Mononuclear cell (primary cell): ENCODE measurements around the gene PLIN1. TPM values are rescaled to one million over a fixed set of nuclear protein-coding genes. Genes with fewer than 3 reads are reported as not detected.

Source experiments
- H3K27me3 ChIP-seq: 2 replicates; pipeline ENCODE4 v1.6.0; 2011; ENCODE audit warnings: low read length, control low read depth; ENCODE audit not compliant: insufficient read depth
- H3K4me1 ChIP-seq: 2 replicates; pipeline ENCODE4 v1.5.1; 2011; ENCODE audit warnings: mild to moderate bottlenecking, low read length, control low read depth; ENCODE audit not compliant: insufficient read depth
- H3K4me3 ChIP-seq: 2 replicates; pipeline ENCODE4 v1.5.1; 2011; ENCODE audit warnings: mild to moderate bottlenecking, low read length, moderate library complexity
- H3K9me3 ChIP-seq: 2 replicates; pipeline ENCODE4 v1.5.1; 2011; ENCODE audit warnings: low read depth, mild to moderate bottlenecking, control low read depth, low read length
- total RNA-seq: library from RNA; depleted of rRNA; stranded (reverse); fragments of >200 nt; gene quantifications from one replicate; pipeline ENCODE4 v1.2.3, GENCODE V29; 2012

PLIN1 gene
- total RNA-seq, 1 donor, result under 0.01 TPM

DNA sequence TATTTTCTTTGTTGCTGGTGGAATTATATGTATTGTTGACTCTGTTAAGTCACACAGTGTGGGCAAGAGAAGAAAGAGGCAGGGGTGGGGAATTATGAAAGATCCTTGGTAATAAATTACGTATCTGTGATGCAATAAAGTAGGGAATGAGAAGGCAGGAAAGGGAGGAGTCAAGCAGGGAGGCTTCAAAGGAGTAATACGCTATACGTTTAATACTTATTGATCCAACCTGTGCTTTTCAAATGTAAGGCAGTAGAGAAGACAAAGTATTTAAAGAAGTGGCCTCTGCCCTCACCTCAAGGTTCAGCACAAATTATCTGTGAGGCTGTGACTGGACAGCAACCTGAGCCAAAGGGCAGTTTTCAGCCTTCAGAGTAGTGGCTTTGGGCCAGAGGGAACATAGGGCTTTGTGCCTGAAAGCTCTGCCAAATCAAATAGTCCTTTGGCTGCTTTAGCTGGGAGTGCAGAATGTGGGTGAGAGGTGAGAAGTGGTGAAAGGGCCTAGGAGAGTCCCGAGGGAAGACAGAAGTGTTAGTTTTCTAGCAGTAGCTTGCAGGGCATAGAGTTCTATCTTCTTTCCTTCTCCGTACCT lies 1.2 kb upstream of the PLIN1 start:
- Histone ChIP-seq H3K4me1 (no peaks in the 10 kb centered on the region), H3K4me3 (no peak overlapping the region), H3K27me3 (no peaks in the 10 kb centered on the region), H3K9me3 (no peaks in the 10 kb centered on the region)

DNA sequence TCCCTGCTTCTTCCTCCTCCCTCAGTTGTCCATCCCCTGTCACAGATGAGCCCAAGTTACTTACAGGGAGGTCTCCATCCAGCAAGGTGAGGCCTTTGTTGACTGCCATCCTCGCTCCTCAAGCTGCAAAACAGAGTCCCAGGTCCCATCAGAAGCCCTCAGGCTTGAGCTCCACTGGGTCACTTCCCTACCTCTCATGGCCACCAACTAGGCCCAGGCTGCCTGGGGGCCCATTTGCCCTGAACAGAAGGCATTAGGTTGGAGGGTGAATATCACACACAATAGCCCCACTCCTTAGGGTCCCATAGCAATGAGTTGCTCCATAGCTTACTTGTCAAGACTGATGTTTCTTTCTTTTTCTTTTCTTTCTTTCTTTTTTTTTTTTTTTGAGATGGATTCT lies 1.8 kb downstream of the PLIN1 start:
- Histone ChIP-seq H3K4me3 (no peak overlapping the region), H3K4me1 (no peaks in the 10 kb centered on the region), H3K27me3 (no peaks in the 10 kb centered on the region), H3K9me3 (no peaks in the 10 kb centered on the region)

DNA sequence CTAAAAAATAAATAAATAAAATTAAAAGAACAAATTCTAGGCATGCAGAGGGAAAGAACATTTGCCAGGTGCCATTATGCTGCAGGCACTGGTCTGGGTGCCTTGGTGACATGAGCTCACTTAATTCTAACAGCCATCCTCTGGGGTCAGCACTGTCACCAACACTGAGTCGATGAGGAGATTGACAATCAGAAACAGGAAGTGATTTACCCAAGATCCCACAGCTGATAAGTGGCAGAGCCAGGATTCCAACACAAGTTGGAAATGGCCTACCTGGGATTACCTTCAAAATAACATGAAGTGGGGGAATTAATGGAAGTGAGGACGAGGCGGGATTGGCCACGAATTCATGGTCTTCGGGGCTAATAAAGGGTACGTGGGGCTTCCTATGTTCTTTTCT lies 3.6 kb downstream of the PLIN1 start:
- Histone ChIP-seq H3K4me1 (no peaks in the 10 kb centered on the region), H3K4me3 (no peak overlapping the region), H3K27me3 (no peaks in the 10 kb centered on the region), H3K9me3 (no peaks in the 10 kb centered on the region)

DNA sequence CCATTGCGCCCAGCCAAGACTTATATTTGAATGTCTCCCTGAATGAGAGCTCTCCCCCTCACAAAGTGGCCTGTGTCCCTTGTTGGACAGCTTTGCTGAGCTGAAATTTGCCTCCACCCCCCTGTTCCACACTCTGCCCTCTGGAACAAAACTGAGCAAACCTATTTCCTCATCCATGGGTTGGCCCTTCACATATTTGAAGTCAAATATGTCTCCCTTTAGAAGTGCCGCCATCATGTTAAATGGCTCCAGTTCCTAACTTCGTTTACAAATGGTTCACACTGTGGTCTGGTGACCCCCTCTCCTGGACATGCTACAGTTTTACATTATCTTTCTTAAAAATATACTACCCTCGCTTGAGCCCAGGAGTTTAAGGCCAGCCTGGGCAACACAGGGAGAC lies 4.6 kb downstream of the PLIN1 start:
- Histone ChIP-seq H3K4me3 (no peak overlapping the region), H3K27me3 (no peaks in the 10 kb centered on the region), H3K4me1 (no peaks in the 10 kb centered on the region), H3K9me3 (no peaks in the 10 kb centered on the region)

DNA sequence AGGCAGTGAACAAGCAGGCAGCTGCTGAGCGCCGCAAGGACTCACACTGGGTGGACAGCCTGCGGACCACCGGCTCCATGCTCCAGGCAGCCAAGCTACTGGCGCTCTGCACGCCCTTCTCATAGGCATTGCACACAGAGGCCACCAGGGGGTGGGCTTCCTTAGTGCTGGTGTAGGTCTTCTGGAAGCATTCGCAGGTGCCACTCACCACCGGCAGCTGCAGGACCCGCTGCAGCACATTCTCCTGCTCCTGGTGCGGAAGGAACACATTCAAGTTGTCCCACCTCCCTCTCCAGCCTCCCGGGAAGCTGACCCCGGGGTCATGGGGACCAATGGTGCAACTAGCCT lies 6.0 kb downstream of the PLIN1 start:
- H3K27me3 ChIP-seq, result no peaks in the 10 kb centered on the region
- H3K9me3 ChIP-seq, result no peaks in the 10 kb centered on the region
- H3K4me3 ChIP-seq, result no peak overlapping the region
- no peaks in the 10 kb centered on the region for H3K4me1 ChIP-seq

DNA sequence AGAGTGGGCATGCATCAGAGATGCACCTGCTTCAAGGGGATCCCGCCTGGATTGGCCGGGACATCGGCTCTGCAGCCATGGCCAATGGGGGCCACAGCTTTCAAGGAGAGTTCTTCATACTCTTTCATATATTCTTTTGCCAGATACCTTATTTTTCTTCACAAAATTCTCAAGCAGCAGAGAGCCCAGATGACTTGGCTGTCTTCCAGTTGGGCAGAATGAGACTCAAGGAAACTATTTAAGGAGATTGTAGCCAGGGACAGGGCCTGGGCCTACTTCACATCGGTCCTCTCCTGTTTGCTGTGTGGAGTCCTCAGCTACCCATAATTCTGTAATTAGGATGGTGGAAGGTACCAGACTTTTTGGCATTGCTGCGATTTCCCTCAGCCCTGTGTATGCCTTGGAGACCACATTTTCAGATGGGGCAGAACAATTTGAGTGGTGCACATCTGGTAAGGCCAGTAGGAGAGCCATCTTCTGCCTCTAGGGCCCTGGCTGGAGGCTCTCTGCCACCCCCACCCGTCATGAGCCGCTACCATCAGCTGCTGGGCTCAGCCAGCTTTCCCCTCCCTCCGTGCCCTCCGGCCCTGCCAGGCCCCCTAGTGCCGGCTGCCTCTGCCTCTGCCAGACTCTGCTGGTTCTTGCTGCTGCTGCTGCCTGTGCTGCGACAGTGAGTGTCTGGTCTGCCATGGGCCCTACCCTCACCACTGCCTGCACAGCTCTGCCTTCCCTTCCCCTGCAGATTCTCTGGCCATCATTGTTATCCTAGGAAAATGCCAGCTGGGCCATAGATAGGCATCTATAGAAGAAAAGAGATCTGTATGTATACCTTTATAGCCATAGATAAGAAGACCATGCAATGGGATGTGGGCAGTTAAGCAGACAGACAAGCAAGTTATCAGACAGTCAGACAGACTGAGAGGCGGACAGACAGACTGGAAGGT lies 6.7 kb downstream of the PLIN1 start:
- Histone ChIP-seq H3K4me1 (no peaks in the 10 kb centered on the region), H3K4me3 (no peak overlapping the region)

DNA sequence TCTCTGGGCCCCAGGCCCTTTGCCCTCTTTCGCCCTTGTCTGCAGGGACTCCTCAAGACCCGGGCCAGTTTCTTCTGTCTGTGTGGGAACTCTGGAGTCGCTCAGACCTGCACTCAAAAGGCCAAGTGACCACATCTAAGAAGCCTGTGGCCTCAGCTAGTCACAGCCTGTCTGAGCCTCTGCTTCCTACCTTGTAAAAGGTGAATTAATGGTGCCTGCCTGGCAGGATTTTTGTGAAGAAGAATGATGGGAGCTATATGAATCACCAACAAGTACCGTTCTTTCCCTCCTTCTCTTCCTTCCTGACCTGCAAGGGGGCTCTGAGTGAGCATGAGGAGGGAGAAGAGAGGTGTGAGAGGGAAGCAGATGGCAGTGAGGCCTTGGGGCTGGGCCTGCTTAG lies 7.5 kb downstream of the PLIN1 start:
- Histone ChIP-seq H3K4me1 (no peaks in the 10 kb centered on the region), H3K9me3 (no peaks in the 10 kb centered on the region), H3K4me3 (no peak overlapping the region), H3K27me3 (no peaks in the 10 kb centered on the region)

More for the DNA sequence above, 6.7 kb downstream of the PLIN1 start:
- Histone ChIP-seq H3K27me3 (no peaks in the 10 kb centered on the region), H3K9me3 (no peaks in the 10 kb centered on the region)

DNA sequence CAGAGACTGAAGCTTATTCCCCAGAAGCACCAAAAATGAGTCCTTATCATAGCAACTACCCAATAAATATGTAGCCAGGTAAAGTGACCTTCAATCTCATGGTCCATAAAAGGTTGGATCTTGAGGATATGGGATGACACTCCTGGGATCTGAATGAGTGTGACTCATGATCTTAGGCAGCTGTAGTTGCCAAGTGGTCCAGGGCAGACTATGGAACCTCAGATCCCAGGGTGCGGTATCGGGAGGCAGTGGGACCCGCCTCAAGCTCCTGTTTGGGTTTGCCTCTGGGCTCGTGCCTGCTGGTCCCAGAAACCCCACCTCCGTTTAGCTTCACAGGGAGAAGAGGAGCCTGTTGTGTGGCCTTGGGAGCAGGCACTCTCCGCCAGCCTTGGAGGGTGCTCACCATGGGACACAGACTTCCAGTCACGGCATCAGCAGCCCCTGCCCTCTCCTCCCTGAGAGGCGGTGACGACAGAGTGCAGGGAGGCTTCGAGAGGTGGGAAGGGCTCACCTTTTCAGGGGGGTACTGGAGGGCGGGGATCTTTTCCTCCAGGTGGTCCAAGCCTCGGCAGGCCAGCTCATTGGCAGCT lies 8.1 kb downstream of the PLIN1 start:
- H3K4me1 ChIP-seq, result no peaks in the 10 kb centered on the region
- no peaks in the 10 kb centered on the region for H3K9me3 ChIP-seq
- no peaks in the 10 kb centered on the region for H3K27me3 ChIP-seq
- no peak overlapping the region for H3K4me3 ChIP-seq

DNA sequence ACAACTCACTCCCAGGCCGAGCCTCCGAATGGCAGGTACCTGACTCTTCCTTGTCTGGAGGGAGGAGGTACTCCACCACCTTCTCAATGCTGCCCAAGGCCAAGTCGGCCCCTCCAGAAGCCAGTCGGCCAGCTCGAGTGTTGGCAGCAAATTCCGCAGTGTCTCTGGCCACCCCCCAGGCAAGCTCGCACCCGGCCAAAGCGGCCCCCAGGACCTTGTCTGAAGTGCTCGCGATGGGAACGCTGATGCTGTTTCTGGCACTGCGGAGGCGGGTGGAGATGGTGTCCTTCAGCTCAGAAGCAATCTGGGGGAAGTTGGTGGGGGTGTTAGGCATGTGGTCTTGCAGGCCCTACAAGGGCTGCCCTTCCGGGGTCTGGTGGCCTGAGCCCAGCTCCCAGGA lies 9.2 kb downstream of the PLIN1 start:
- peaks cover 3% of the 10 kb centered on the region for H3K27me3 ChIP-seq
- H3K4me3 ChIP-seq, result no peak overlapping the region
- H3K9me3 ChIP-seq, result no peaks in the 10 kb centered on the region
- no peaks in the 10 kb centered on the region for H3K4me1 ChIP-seq

DNA sequence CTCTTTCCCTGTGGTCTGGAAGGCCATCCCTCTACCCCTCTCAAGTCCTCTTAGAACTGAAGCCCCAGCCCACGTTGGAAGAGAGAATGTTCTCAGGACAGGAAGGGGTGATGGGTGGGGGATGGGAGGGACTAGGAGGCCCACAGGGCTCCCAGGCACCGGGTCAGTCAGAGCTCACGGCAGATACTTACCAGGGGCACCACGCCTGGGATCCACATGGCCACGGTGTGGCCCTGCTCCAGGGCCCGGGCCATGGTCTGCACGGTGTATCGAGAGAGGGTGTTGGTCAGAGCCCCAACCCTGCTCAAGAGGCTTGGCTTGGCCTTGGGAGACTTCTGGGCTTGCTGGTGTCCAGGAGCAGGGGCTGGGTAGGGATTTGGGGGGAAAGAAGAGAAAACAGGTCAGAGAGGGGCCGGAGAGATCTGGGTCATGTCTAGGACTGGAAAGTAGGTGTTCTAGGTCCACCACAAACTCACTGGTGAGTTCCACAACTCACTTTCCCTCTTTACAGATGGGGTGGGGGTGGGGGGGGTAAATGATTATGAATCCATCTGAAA lies 9.8 kb downstream of the PLIN1 start:
- H3K4me3 ChIP-seq, result no peak overlapping the region
- peaks cover 8% of the 10 kb centered on the region for H3K27me3 ChIP-seq
- no peaks in the 10 kb centered on the region for H3K4me1 ChIP-seq
- no peaks in the 10 kb centered on the region for H3K9me3 ChIP-seq

DNA sequence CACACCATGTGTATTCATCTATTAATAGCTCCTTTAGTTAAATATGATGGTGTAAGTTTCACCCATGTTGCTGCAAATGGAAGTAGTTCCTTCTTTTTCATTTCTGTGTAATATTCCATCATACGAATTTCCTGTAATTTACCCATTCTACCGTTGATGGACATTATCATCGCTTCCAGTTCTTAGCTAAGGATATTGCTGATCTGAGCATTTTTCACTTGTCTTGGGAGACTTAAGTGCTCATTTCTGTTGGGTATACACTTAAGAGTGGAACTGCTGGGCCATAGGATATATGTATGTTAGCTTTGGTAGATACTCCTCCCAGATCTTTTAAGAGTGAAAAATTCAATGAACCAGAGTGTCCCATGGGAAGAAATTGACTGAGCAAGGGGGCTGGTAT lies 11.0 kb downstream of the PLIN1 start:
- H3K27me3 ChIP-seq, result peaks cover 9% of the 10 kb centered on the region
- H3K4me3 ChIP-seq, result no peak overlapping the region
- no peaks in the 10 kb centered on the region for H3K4me1 ChIP-seq
- H3K9me3 ChIP-seq, result no peaks in the 10 kb centered on the region

DNA sequence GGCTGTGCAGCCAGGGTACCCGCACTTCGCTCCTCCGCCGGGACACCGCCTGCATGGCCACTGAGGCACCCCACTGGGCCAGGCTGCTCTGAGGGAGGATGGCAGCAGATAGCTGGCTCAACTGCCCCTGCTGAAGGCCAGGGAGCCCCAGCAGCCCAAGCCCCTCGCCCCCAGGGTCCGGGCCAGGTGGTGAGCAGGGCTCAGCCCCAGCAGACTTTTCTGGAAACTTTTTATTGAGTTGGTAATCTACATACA lies 11.5 kb downstream of the PLIN1 start:
- H3K27me3 ChIP-seq, result peaks cover 9% of the 10 kb centered on the region
- H3K9me3 ChIP-seq, result no peaks in the 10 kb centered on the region
- no peaks in the 10 kb centered on the region for H3K4me1 ChIP-seq
- H3K4me3 ChIP-seq, result no peak overlapping the region

DNA sequence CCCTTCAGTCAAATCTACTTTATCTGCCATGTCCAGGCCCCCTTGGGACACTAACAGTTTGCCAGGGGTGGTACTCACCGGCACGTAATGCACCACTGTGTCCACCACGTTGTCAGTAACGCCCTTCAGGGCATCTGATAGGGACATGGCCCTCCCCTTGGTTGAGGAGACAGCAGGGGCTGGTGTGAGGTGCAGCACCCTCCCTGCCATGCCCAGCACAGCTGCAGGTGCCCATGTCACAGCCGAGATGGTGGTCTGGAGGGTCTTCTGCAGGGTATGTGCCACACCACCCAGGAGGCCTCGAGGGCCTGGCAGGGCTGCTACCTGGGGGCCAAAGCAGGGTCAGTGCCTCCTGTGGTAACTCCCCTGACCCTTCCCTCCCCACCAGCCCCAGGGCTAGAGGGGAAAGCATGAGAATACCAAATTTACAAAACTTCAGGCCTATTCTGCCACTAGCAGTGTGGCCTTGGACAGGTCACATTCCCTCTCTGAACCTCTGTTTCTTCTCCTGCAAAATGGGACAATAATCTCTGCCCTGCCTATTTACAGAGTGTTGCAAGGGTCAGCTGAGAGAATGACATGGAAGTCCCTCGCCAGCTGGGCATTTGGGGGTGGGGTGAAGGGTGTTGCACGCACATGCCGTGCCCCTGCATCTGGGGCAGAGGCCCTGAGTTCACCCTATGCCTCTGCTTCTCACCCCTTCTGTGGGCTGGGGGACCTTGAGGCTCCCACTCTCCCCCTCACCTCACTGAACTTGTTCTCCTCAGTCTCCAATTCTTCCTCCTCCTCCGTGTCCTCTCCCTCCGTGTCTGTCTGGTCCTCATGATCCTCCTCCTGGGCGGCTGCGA lies 12.1 kb downstream of the PLIN1 start:
- H3K4me3 ChIP-seq, result no peak overlapping the region
- no peaks in the 10 kb centered on the region for H3K9me3 ChIP-seq
- peaks cover 9% of the 10 kb centered on the region for H3K27me3 ChIP-seq
- H3K4me1 ChIP-seq, result no peaks in the 10 kb centered on the region

DNA sequence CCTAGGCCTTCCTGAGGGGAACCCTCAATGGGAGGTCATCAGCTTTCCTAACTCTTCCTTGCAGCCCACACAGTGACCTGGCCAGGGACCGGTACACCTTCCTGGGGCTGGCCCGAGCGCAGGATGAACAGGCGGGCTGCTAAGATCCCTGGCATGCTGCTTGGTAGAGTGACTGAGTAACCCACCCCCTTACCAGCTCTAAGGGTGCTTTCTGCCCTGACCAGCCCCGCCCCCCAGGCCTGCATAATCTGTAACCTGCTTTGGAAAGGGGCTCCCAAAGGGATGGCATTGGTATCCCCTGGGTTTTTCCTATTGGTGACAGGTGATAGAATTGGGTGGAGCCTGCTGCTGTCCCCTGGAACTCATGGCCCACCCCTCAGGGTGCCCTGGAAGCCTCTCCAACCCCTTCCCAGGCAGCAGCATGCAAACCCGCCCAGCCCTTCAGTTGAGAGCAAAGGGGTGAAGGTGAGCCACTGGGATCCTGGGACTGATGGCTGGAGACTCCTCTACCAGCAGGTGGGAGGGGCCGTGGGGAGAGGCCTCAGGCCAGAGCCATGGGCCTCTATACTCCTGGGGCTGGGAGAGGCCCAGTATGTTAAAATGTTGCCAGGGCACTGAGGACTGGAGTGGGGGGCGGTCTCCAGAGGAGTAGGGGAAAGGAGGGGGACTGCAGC lies 12.8 kb downstream of the PLIN1 start:
- H3K4me1 ChIP-seq, result no peaks in the 10 kb centered on the region
- no peaks in the 10 kb centered on the region for H3K9me3 ChIP-seq
- no peak overlapping the region for H3K4me3 ChIP-seq
- peaks cover 9% of the 10 kb centered on the region for H3K27me3 ChIP-seq
